ENCODE measurements around the gene SFXN5. TPM values are rescaled to one million over a fixed set of nuclear protein-coding genes. Genes with fewer than 3 reads are reported as not detected.

SFXN5 gene
- total RNA-seq, 1 experiment from 2014 or later = 22.0 TPM

DNA sequence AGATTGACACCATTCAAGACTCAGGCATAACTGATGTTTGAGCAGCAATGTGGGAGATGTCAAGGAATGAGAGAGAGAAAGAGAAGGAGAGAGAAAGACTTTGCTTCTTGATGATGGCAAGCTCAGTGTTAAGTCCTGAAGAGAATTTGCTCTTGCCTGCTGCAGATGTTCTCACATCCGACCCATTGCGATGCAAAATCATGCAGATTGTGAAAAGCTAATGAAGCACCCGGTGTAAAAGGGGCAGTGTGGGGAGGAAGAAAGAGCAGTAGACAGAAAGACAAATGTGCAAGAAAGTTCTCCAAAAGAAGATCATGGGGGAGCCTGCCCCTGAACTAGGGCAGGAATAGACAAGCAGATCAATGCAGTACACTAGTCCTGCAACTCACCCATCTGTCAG, 96.5 kb downstream of the SFXN5 start:
- Histone ChIP-seq H3K4me3 (ENCODE audit: low read length) (no peak overlapping the region), H3K27ac (ENCODE audit: low read length) (no peak overlapping the region), H3K4me1 (ENCODE audit: insufficient read depth, low read length) (no peaks in the 10 kb centered on the region), H3K9ac (ENCODE audit: low read length) (no peak overlapping the region), H3K36me3 (ENCODE audit: low read depth, low read length) (no peaks in the 10 kb centered on the region), H3K9me3 (ENCODE audit: low read length) (no peaks in the 10 kb centered on the region), H3K9me2 (replicated peaks; ENCODE audit: low read length) (no peaks in the 10 kb centered on the region), H3K27me3 (ENCODE audit: low read length) (no peaks in the 10 kb centered on the region), H2AFZ (ENCODE audit: low read length) (no peak overlapping the region), H3F3A (ENCODE audit: low read length, unreplicated experiment) (no peaks in the 10 kb centered on the region), H3K79me2 (ENCODE audit: low read length) (no peaks in the 10 kb centered on the region), H3K4me2 (ENCODE audit: low read length) (no peak overlapping the region), H4K20me1 (ENCODE audit: low read length) (no peaks in the 10 kb centered on the region)
- ChIA-PET CTCF (no interaction called here), POLR2A (ENCODE audit: unreplicated experiment) (no interaction called here)
- intact Hi-C loops (cut with micrococcal nuclease) = no loop called here
- DNase-seq (no peak), ATAC-seq (no peak)
- BruUV-seq (replicated peaks) = no TSS peak
- TF ChIP-seq, protein P1, sequence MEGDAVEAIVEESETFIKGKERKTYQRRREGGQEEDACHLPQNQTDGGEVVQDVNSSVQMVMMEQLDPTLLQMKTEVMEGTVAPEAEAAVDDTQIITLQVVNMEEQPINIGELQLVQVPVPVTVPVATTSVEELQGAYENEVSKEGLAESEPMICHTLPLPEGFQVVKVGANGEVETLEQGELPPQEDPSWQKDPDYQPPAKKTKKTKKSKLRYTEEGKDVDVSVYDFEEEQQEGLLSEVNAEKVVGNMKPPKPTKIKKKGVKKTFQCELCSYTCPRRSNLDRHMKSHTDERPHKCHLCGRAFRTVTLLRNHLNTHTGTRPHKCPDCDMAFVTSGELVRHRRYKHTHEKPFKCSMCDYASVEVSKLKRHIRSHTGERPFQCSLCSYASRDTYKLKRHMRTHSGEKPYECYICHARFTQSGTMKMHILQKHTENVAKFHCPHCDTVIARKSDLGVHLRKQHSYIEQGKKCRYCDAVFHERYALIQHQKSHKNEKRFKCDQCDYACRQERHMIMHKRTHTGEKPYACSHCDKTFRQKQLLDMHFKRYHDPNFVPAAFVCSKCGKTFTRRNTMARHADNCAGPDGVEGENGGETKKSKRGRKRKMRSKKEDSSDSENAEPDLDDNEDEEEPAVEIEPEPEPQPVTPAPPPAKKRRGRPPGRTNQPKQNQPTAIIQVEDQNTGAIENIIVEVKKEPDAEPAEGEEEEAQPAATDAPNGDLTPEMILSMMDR (conservative IDR thresholded peaks at IDR 0.05; ENCODE audit: low read depth, low read length) = no peak
- TF ChIP-seq EZH2phosphoT487 (IDR thresholded peaks at IDR 0.05; ENCODE audit: borderline replicate concordance, low read length) (no peak), EZH2 (IDR thresholded peaks at IDR 0.05; ENCODE audit: low read length, unreplicated experiment) (no peak)

DNA sequence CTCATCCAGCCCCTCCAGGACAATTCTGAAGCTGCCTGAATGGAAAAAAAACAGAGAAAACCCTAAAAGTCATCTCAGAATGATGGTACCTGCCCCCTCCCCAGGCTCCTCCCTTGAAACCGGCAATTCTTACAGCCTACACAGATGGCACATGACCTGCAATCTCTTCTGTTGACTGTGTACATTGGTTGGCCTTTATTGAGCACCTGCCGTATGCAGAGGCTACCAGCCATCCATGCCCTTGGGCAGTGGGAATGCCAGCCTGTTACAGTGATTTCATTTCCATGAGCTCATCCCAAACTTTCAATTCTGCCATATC, 97.1 kb downstream of the SFXN5 start:
- no peaks in the 10 kb centered on the region for H3K4me1 ChIP-seq (ENCODE audit: insufficient read depth, low read length)
- ChIA-PET POLR2A (ENCODE audit: unreplicated experiment) (no interaction called here), CTCF (interaction anchor here (0.6 to 1.7 kb wide), 3 partner anchors 22 to 89 kb away, joined by 3 to 5 read pairs (median 5); no protein-coding TSS in a partner anchor)
- no TSS peak for BruUV-seq (replicated peaks)
- no peaks in the 10 kb centered on the region for H3K79me2 ChIP-seq (ENCODE audit: low read length)
- no peaks in the 10 kb centered on the region for H3K9me3 ChIP-seq (ENCODE audit: low read length)
- H4K20me1 ChIP-seq (ENCODE audit: low read length) = no peaks in the 10 kb centered on the region
- no peak overlapping the region for H2AFZ ChIP-seq (ENCODE audit: low read length)
- H3K27me3 ChIP-seq (ENCODE audit: low read length) = no peaks in the 10 kb centered on the region
- intact Hi-C loops (cut with micrococcal nuclease) = no loop called here
- no peaks in the 10 kb centered on the region for H3F3A ChIP-seq (ENCODE audit: low read length, unreplicated experiment)
- no peaks in the 10 kb centered on the region for H3K9me2 ChIP-seq (replicated peaks; ENCODE audit: low read length)
- DNase-seq (no peak), ATAC-seq (no peak)
- TF ChIP-seq EZH2phosphoT487 (IDR thresholded peaks at IDR 0.05; ENCODE audit: borderline replicate concordance, low read length) (no peak), EZH2 (IDR thresholded peaks at IDR 0.05; ENCODE audit: low read length, unreplicated experiment) (no peak)
- TF ChIP-seq, protein P1 (conservative IDR thresholded peaks at IDR 0.05; ENCODE audit: low read depth, low read length) = no peak
- no peak overlapping the region for H3K4me3 ChIP-seq (ENCODE audit: low read length)
- no peak overlapping the region for H3K9ac ChIP-seq (ENCODE audit: low read length)
- H3K4me2 ChIP-seq (ENCODE audit: low read length) = no peak overlapping the region
- no peak overlapping the region for H3K27ac ChIP-seq (ENCODE audit: low read length)
- no peaks in the 10 kb centered on the region for H3K36me3 ChIP-seq (ENCODE audit: low read depth, low read length)

DNA sequence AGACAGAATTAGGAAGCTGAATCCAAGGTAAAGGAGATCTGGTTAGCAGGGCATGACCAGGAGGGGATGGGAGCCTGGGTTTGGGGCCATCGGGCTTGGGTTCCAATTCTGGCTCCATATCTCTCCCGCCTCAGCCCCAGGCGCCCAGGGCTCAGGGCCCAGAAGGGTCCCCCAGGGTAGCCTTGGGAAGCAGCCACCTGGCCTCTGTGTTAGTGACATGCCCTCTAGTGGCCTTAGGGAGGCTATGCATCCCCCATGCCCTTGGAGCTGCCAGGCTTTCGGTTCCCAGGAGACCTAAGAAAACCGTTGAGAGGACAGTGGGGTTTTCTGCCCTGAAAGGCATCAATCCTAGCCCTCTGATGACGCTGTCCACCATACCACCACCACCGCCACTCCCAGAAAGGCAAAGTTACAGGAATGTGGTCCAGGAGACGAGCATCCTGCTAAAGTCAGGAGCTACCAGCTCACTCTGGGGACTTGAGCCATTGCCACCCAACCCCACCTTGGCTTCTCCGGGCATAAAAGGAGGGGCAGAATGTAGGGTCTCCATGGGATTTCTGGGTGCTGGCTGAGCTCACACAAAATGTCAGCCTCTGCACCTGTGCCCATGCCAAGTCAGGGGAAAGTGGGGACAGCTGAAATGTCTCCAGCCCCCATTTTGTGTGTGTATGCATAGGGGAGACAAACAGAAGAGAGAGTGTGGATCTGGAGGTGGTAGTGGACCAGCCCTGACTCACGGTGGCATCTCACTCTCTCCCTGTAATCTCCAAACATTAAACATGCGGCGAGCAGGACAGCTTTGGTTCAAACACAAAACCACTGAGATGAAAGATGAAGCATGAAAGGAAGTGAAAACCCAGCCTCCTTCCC, 97.7 kb downstream of the SFXN5 start:
- H3F3A ChIP-seq (ENCODE audit: low read length, unreplicated experiment) = no peaks in the 10 kb centered on the region
- no peak overlapping the region for H3K9ac ChIP-seq (ENCODE audit: low read length)
- H3K4me1 ChIP-seq (ENCODE audit: insufficient read depth, low read length) = no peaks in the 10 kb centered on the region
- peak; percentile 96 for ATAC-seq
- CTCF ChIA-PET = interaction anchor here (0.5 to 1.7 kb wide), 5 partner anchors 23 to 588 kb away, joined by 3 to 5 read pairs (median 4); no protein-coding TSS in a partner anchor
- H3K27me3 ChIP-seq (ENCODE audit: low read length) = no peaks in the 10 kb centered on the region
- no peak overlapping the region for H3K4me3 ChIP-seq (ENCODE audit: low read length)
- no peaks in the 10 kb centered on the region for H3K36me3 ChIP-seq (ENCODE audit: low read depth, low read length)
- TF ChIP-seq EZH2phosphoT487 (IDR thresholded peaks at IDR 0.05; ENCODE audit: borderline replicate concordance, low read length) (no peak), EZH2 (IDR thresholded peaks at IDR 0.05; ENCODE audit: low read length, unreplicated experiment) (no peak)
- TF ChIP-seq, protein P1 (conservative IDR thresholded peaks at IDR 0.05; ENCODE audit: low read depth, low read length) = peak; percentile 83
- H3K79me2 ChIP-seq (ENCODE audit: low read length) = no peaks in the 10 kb centered on the region
- H3K4me2 ChIP-seq (ENCODE audit: low read length) = no peak overlapping the region
- intact Hi-C loops (cut with micrococcal nuclease) = loop anchor here (1.0 kb wide), 1 partner anchor 82 kb away; no protein-coding TSS in a partner anchor
- POLR2A ChIA-PET (ENCODE audit: unreplicated experiment) = no interaction called here
- peak; percentile 72 for DNase-seq
- no TSS peak for BruUV-seq (replicated peaks)
- no peaks in the 10 kb centered on the region for H4K20me1 ChIP-seq (ENCODE audit: low read length)
- H3K27ac ChIP-seq (ENCODE audit: low read length) = no peak overlapping the region
- H2AFZ ChIP-seq (ENCODE audit: low read length) = no peak overlapping the region
- no peaks in the 10 kb centered on the region for H3K9me3 ChIP-seq (ENCODE audit: low read length)
- H3K9me2 ChIP-seq (replicated peaks; ENCODE audit: low read length) = no peaks in the 10 kb centered on the region
